Activated T-cell treated with anti-CD3 and anti-CD28 coated beads for 24 hours (primary cell): ENCODE measurements around the gene THSD7A.

Source experiments
- DNase-seq: peaks from one replicate; pipeline ENCODE4 v3.0.0-alpha.2; 2020; ENCODE audit warnings: low read depth

THSD7A gene, protein sequence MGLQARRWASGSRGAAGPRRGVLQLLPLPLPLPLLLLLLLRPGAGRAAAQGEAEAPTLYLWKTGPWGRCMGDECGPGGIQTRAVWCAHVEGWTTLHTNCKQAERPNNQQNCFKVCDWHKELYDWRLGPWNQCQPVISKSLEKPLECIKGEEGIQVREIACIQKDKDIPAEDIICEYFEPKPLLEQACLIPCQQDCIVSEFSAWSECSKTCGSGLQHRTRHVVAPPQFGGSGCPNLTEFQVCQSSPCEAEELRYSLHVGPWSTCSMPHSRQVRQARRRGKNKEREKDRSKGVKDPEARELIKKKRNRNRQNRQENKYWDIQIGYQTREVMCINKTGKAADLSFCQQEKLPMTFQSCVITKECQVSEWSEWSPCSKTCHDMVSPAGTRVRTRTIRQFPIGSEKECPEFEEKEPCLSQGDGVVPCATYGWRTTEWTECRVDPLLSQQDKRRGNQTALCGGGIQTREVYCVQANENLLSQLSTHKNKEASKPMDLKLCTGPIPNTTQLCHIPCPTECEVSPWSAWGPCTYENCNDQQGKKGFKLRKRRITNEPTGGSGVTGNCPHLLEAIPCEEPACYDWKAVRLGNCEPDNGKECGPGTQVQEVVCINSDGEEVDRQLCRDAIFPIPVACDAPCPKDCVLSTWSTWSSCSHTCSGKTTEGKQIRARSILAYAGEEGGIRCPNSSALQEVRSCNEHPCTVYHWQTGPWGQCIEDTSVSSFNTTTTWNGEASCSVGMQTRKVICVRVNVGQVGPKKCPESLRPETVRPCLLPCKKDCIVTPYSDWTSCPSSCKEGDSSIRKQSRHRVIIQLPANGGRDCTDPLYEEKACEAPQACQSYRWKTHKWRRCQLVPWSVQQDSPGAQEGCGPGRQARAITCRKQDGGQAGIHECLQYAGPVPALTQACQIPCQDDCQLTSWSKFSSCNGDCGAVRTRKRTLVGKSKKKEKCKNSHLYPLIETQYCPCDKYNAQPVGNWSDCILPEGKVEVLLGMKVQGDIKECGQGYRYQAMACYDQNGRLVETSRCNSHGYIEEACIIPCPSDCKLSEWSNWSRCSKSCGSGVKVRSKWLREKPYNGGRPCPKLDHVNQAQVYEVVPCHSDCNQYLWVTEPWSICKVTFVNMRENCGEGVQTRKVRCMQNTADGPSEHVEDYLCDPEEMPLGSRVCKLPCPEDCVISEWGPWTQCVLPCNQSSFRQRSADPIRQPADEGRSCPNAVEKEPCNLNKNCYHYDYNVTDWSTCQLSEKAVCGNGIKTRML (N-terminal part only)

DNA sequence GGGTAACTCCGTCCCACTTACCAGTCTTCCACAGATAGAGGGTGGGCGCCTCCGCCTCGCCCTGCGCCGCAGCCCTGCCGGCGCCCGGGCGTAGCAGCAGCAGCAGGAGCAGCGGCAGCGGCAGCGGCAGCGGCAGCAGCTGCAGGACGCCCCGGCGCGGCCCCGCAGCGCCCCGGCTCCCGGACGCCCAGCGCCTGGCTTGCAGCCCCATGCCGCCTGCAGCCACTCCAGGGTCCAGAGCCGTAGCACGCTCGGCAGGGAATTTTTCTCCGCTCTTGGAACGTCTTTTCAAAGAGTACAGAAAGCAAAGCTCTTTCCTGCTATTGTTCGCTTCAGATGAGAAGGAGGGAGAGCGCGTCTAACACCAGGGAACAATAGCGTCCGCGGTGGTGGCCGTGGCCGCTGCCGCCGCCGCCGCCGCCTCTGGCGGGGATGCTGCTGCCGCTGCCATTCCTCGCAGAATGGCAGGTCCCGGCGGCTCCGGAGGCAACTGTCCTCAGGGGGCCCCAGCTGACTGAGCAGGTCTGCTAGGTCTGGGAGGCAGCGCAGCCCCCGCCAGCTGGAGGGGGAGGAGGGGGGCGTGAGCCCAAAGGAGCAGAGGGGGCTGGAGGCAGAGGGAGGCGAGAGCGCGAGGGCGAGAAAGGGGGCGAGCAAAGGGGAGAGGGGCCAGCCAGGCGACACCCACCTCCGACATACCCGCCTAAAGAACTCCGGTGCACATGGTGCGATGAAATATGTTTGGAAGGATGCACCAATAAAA lies at the start of gene THSD7A:
THSD7A (minus strand) TSS at position 463 of the 760 bp plus-strand sequence; CDS start at position 211, 252 bp downstream.
- peak; percentile 0 for DNase-seq

DNA sequence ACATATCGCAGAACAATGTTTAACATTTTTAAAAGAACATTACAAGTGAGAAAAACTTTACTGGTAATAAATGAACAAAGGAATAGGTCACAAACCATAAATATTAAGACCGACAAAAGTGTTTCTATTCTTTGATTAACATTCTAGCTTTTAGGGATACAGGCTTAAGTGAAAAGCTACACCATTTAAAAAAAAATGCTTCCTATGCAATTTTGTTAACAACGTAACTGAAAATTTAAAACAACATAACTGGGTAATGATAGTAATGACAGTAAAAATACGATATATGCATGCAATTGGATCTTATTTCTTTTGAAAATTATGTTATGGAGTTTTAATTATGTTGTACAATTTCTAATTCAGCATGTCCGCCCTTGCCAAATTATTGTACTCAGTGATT lies 49.7 kb upstream of the THSD7A start:
- DNase-seq = no peak

DNA sequence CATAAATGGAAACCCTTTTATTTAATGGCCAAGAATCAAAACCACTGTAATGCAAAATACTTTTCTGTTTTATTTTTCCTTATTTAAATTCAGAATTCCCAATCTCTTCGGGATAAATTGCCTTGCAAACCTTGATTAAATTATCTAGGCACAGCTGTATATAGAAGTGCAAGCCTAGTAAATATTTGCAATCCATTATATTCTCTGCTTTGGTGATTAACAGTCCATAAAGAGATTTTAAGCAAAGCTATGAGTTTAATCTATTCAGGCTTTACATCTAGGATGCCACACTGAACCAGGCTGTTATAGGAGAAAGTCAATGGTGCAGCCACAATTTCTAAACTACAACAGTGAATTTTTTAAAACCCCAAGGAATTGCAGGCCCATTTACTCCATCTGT lies 43.6 kb upstream of the THSD7A start:
- DNase-seq = no peak

DNA sequence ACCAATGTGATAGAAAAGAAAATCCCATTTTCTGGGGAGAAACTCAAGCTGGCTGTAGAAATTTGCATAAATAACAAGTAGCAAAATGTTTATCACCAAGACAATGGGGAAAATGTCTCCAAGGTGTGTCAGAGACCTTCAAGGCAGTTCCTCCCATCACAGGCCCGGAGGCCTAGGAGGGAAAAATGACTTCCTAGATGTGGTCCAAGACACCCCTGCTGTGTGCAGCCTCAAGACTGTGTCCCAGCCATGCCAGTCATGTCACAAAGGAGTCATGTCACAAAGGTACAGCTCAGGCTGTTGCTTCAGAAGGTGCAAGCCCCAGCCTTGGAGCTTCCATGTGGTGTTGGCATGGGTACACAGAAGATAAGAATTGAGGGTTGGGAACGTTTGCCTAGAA lies 33.7 kb upstream of the THSD7A start:
- DNase-seq = no peak

DNA sequence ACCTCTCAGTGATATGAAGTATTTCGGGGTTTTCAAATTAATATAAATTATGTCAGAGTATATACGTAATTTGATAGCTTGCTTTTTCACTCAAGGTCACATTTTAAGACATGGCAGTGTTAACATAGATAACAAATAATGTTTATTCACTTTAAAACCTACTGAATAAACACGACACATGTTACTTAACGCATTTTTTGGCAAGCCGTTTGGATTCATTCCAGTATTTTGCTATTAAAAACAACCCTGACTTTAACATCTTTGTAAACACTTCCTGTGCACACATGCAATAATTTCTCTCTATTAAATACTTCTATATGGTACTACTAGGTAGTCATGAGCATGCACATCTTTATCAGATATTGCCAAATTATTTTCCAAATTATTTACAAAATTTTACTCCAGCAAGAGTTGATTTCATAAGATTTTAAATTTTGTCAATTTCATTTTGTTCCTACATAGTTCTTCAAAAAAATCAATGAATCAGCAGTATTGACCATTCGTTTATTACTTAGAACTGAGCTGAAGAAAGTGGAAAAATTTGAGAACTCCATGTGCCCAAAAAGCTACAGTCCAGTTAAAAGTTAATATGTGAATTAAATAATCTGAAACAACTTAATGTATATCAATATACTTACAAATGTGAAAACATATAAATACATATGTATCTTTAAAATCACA lies 26.8 kb upstream of the THSD7A start:
- DNase-seq = no peak

DNA sequence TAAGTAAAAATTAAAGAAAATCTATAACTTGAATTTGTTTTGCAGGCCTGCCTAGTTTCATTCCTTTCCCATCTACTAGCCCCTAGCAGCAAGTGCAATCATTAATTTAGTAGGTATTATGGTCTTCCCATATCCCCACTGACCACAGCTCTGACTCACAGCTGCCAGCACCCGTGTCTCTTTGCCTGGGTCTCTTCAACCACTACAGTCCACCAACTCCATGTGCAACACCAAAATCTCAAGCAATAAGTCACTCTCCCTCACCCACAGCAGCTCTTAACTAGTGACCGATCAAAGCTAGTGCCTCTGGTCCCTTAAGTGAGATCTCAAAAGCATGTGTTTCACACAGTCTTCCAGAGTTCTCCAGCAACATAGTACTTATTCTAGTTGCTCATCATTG lies 26.0 kb upstream of the THSD7A start:
- no peak for DNase-seq

DNA sequence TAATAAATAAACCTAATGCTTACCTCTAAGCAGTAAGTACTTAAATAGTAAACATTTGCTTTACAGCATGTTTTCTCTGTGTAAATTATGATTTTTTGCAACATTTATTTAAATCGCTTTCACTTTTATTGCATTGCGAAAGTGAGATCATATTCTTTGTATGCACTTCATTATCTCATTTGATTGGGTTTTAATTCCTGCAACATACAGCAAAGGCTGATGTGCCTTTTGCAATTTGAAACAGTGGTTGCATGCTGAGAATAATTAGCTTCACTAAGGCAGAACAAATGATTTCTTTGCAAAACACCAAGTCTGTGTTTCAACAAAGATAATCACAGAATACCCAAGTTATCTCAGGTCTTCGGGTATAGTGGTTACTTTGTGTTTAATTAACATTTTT lies 16.3 kb upstream of the THSD7A start:
- no peak for DNase-seq

DNA sequence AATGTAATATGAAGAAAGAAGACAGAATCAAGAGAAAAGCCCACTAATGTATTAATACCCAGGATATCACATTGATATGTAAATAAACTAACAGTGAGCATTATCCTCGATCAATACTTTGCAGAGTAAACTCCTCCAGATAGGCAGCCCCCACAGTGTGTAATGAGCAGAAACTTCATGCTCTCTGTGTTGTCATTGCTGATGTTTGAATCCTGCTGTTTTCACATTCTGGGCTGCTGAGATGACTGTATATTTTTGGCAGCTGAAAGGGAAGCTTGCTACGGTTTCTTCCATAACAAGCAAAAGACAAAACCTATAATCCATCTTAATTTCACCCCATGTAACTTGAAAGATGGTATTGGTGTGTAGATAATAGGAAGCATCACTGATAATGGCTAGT lies 15.3 kb upstream of the THSD7A start:
- no peak for DNase-seq

DNA sequence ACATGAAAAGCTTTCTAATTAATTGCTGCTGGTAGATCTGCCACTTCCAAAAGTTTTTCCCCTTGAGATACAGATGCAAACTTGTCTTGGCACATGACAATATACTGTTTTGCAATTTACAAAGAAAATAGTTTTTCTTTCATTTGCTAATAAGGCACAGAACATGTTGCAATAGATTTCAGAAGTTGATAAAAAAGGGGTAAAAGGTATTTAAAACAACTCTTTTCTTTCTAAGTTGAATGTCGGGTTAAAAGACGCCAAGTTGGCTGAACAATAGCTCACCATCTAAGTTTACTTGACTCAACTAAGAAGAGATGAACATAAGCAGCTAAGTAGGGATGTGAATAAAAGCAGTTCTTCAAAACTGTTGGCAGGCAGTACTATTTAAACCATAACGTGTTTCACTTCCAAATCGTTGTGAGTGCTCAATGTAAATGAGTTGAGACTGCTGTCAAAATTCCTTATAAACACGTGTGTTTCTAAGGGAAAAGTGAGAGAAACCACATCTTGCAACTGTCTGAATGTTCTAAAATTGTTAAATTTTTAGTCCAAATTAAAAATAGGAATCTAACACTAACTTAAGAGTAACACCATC lies 14.5 kb upstream of the THSD7A start:
- DNase-seq = no peak

DNA sequence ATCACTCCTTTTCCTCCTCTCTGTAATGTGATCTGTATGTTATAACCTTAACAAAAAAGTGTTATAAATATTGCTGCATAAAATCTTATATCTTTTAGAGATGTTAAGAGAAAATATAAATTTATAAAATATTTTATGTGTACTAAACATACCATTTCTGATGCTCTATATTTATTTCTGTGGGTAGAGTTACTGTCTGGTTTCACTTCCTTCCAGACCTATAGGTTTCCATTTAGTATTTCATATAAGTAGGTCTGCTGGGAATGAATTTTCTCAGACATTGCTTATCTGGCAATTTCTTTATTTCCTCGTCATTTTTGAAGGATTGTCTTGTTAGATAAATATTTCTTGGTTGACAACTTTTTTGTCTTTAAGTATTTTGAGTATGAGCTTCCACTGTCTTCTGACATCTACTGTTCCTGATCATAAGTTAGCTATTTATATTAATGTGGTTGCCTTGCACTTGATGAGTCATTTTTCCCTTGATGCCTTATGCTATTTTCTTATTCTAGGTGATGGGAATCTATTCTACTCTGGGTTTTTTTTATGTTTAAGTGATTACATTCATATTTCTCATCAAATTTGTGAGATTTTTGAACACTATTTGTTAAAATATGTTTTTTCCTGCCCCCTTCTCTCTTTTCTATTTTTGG lies 11.2 kb upstream of the THSD7A start:
- no peak for DNase-seq

DNA sequence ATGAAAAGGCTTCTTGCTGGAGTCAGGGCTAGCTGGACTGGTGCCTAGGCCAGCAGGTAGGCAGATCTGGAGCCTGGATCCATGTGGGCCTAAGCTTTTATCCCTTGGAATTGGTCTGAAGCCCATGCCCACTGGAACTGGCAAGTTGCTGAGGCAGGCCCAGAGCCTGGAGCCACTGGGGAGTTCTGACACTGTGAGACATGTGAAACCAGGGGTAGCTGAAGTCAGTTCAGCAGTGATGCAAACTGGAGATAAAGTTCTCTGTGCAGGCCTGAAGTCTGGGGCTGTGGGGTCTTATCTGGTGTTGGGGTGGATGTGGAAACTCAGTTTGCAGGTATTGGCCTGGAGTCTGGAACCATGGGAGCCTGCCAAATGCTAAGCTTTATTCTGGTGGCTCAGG lies 9.7 kb upstream of the THSD7A start:
- DNase-seq = no peak

DNA sequence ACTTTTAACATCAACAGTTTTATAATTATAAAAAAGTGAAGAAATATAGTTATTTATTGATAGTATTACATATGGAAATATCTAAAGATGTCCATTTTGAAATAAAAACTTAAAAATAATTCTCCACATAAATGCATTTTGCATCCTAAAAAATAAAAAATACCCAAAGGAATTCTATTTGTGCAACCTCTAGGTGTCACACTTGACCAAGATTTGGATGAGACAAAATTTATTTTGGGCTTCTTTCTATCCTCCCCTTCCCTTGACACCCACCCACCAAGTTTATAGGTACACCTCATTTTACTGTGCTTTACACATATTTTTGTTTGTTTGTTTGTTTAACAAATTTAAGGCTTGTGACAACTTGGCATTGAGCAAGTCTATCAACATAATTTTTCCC lies 3.3 kb upstream of the THSD7A start:
- DNase-seq = no peak

DNA sequence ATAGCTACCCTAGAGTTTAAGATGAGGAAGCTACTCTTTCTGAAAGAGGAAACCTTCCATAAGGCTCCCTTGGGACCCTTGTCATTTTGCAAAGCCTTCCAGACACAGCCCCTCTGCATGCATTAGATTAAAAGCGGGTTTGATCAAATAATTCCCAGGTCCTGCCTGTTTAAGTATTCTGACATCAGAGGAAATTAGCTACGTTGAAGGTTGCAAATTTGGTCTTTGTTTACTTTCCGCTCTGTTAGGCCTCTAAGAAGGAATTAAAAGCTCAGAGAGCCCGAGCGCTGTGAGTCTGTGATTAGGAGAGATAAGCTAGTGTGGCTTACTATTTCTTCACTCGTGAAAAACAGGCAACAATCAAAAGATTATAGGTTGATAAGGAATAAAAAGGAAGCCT lies 1.4 kb upstream of the THSD7A start:
- DNase-seq = no peak

DNA sequence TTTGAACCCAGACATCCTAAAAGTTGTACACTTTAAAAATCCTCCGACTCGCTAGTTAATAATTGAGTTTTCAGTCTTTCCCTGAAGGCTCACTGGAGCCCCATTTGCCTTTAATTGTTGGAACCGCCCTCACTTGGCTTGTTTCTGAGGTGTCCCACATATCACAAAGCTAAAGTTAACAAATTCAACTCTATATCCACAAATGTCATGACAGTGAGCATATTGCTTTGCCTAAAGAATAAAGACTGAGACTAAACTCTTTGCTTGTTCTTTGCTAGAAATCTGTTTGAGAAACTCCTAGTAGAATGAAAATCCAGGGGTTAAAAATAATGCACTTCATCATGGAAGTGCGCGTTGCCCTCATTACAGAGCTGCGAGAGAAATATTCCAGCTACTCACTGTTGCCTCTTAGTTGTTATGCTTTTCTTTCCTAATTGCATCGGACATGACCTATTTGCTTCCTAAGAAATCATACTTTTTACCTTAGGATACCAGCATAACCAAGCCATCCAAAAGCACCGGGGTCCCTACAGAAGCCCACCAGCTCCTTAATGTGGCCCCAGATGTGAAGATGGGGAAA lies 752 bp downstream of the THSD7A start:
- DNase-seq = no peak

DNA sequence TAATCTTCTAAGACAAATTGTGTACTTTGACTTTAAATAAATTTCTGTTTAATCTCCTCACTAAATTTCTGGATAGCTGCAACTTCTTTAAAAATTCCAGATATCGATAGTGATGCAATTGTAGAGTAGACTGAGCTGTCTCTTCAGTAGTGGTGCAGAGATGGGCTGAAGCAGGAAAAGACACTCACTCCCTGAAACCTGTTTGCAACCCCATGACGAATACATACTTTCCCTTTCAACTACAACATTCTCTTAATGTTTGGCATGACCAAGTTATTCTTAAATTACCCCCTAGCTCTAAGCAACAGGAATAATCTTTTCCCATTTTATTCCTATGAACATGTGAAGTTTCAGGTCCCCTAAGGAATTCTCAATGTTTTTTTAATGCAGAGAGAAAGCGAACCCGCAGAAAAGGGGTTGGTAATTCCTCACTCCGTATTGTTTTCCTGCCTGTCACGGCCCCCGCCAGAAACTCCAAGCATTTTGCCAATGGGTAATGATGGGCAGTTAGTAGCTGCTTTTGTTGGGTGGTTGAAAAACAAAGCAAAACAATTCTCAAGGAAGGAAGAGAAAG lies 1.3 kb downstream of the THSD7A start:
- DNase-seq = no peak

DNA sequence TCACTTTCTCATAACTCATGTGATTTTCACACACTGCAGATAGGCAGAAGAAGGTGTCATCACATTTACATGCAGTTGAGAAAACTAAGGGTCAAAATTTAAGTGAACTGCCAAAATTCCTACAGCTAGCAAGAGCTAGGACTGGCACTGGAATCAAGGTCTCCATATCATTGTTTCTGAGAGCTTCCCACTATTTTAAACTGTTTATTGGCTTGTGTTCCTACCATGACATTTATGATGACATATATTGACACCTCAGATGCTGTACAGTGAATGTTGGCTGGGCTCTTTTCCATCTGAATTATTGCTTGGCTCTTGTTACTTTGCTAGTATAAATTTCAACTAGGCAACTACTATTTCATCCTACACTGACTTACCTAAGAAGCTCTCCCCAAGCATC lies 2.0 kb downstream of the THSD7A start:
- no peak for DNase-seq

DNA sequence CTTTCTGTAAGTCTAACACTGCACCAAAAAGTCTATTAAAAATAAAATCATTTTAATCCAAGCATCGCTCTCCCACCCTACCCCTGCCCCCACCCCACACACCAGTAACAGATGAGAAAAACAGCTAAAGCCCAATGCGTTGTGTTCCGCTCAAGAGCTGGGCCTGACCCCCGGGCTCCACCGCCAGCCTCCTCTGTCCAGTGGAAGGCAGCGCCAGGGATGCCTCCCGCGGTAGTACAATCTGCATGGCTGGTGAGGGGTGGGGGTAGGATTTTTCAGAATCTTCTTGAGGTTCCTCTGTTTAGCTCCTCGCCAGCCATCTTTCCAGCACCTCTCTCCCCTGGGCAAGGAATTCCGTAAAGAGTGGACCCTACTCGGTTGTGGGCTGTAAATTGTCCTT lies 12.1 kb downstream of the THSD7A start:
- no peak for DNase-seq

DNA sequence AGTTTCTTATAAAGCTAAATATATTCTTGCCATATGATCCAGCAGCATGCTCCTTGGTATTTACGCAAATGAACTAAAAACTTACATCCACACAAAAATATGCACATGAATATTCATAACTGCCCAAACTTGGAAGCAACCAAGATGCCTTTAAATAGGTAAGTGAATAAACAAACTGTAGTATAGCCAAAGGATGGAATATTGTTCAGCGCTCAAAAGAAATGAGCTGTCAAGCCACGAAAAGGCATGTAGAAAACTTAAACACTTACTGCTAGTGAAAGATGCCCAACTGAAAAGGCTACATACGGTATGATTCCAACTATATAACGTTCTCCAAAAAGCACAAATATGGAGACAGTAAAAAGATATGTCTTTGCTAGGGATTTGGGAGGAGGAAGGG lies 12.7 kb downstream of the THSD7A start:
- DNase-seq = no peak

DNA sequence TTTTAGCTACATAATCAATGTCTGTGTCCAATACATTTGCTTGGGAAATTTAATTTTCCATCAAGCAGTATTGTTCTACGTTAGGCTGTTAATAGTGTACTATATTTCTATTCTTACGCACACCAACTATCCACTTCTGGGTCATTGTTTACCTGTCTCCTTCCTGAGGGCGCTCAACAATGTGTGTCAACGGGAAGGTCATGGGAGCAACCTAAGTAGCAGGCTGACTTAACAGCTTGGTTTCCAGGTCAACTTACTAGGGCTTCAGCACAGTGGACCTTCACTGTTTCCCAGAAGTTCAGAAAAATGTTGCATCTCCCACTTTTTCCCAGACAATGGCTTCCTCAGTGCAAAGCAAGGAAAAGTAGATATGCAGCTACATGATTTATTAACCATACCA lies 13.7 kb downstream of the THSD7A start:
- DNase-seq = no peak
